Activated CD4-positive, CD25-positive, alpha-beta regulatory T cell treated with anti-CD3 and anti-CD28 coated beads, Interleukin-2, amount 50 U/mL, for 72 hours (primary cell): ENCODE measurements around the gene ART3.
"Not testable (repeated sequence)": the region's sequence is repeated elsewhere in the genome, so short reads cannot be mapped to it uniquely, and the experiment has no call there.

Source experiments
- DNase-seq: peaks from one replicate; pipeline ENCODE4 v3.0.0; 2021

Gene ART3

GRCh38 chr4:76074468-76074867 is at the start of gene ART3:
TSS of gene ART3 (plus strand) at chr4:76074709. CDS start at chr4:76075890, 1,181 bp downstream.
- no peak for DNase-seq

GRCh38 chr4:76028350-76028765 is 46.2 kb upstream of the ART3 start:
- no peak for DNase-seq

- DNase-seq, result no peak
Measured at GRCh38 chr4:76029300-76029699, 45.2 kb upstream of the ART3 start.

GRCh38 chr4:76035141-76035540 is 39.4 kb upstream of the ART3 start:
- DNase-seq, result no peak

GRCh38 chr4:76035799-76036380 is 38.6 kb upstream of the ART3 start, which contains the start of gene CXCL11:
TSS of gene CXCL11 (minus strand) at chr4:76036070. CDS start at chr4:76035987, 83 bp downstream.
- no peak for DNase-seq

GRCh38 chr4:76036855-76037254 is 37.7 kb upstream of the ART3 start:
- no peak for DNase-seq

GRCh38 chr4:76042241-76042998 is 32.1 kb upstream of the ART3 start:
- not testable (repeated sequence) for DNase-seq

GRCh38 chr4:76043306-76043705 is 31.2 kb upstream of the ART3 start:
- DNase-seq, result not testable (repeated sequence)

GRCh38 chr4:76044686-76045085 is 29.8 kb upstream of the ART3 start:
- not testable (repeated sequence) for DNase-seq

GRCh38 chr4:76049860-76050416 is 24.6 kb upstream of the ART3 start:
- DNase-seq, result not testable (repeated sequence)

- DNase-seq, result not testable (repeated sequence)
Measured at GRCh38 chr4:76050560-76051050, 23.9 kb upstream of the ART3 start.

- DNase-seq, result no peak
Measured at GRCh38 chr4:76053730-76054129, 20.8 kb upstream of the ART3 start.

- DNase-seq, result no peak
Measured at GRCh38 chr4:76055016-76055415, 19.5 kb upstream of the ART3 start.

GRCh38 chr4:76055421-76055820 is 19.1 kb upstream of the ART3 start:
- no peak for DNase-seq

GRCh38 chr4:76058302-76058701 is 16.2 kb upstream of the ART3 start:
- no peak for DNase-seq

- DNase-seq, result no peak
Measured at GRCh38 chr4:76058888-76059426, 15.6 kb upstream of the ART3 start.

- DNase-seq, result no peak
Measured at GRCh38 chr4:76059750-76060149, 14.8 kb upstream of the ART3 start.

GRCh38 chr4:76060506-76060905 is 14.0 kb upstream of the ART3 start:
- no peak for DNase-seq

GRCh38 chr4:76061421-76061820 is 13.1 kb upstream of the ART3 start:
- DNase-seq, result no peak

GRCh38 chr4:76061982-76062381 is 12.5 kb upstream of the ART3 start:
- no peak for DNase-seq

GRCh38 chr4:76066546-76066945 is 8.0 kb upstream of the ART3 start:
- DNase-seq, result no peak

- peak; percentile 57 for DNase-seq
Measured at GRCh38 chr4:76067652-76068286, 6.7 kb upstream of the ART3 start.

- no peak for DNase-seq
Measured at GRCh38 chr4:76072760-76073159, 1.7 kb upstream of the ART3 start.
